HK-2 (cell line): Measurements from ENCODE around the gene SYCP2.
A peak's percentile ranks its signal among the peaks of the same experiment; 100 is the strongest.

ENCODE experiments used
- DNase-seq: peaks from one replicate; pipeline ENCODE4 v3.0.0-alpha.2; 2018; ENCODE audit not compliant: unreplicated experiment

The SYCP2 gene

GRCh38 chr20:59945175-59945574, 11.7 kb upstream of the SYCP2 start:
- no peak for DNase-seq

- no peak for DNase-seq
These were observed 11.3 kb upstream of the SYCP2 start for GRCh38 chr20:59944726-59945125.

GRCh38 chr20:59942245-59942644, 8.8 kb upstream of the SYCP2 start:
- DNase-seq: no peak

GRCh38 chr20:59940956-59941294, 7.5 kb upstream of the SYCP2 start:
- no peak for DNase-seq

GRCh38 chr20:59940129-59940955, 6.9 kb upstream of the SYCP2 start, which contains the start of the genes FAM217B and PPP1R3D:
Gene FAM217B (plus strand): TSS chr20:59940389. CDS start chr20:59943944, 3,555 bp downstream.
Gene PPP1R3D (minus strand): TSS chr20:59940305. CDS start chr20:59939931, 374 bp downstream.
- peak; percentile 97 for DNase-seq

GRCh38 chr20:59939879-59940128, 6.4 kb upstream of the SYCP2 start:
- DNase-seq: no peak

DNA sequence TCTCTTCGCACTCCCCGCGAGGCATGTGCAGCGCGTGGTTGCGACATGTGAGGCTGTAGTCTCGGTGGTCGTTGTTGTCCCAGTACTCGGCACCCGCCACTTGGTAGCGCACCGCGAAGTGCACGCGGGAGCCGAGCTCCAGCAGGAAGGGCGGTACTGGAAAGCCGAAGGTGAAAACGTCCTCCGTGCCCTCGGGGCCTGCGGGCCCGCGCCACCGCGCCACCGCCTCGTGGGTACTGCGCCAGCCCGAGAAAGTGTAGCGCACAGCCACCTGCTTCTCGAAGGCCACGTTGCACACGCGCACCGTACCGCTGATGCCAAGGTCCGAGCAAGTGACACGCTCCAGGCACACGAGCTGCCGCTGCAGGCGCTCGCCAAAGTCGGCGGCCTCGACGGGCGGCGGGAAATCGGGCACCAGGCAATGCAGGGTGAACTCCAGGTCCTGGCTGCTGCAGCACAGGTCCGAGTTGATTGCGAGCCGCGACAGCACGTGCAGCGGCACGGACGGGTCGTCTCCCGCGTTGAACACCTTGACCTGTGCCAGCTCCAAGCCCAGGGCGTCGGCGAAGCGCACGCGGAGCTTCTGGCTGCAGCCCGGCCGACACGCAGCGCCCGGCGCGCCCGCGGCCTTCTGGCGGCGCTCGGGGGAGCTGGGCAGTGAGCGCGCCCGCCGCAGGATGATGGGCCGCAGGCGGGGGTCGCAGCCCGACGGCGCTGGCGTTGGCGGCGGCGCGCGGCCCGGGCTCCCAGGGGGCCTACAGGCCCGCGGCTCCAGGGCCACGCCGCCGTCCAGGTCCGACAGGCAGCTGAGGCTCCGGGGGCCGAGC, 5.8 kb upstream of the SYCP2 start:
- DNase-seq: no peak

DNA sequence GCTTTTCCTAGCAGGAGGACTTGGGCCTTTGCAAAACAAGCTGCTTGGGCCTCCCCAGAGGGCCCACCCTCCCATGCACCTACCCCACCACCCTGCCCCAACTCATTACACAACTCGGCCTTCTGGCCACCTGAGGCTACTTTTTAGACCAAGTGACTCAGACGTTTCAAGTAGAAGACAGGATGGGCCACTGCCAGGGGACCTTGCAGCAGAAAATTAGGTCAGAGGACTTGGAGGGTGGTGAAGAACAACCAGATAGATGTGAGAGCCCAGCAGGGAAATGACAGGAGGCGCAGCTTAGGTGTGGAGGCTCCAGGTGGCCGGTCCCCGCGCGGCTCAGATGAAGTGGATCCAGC, 5.2 kb upstream of the SYCP2 start:
- peak; percentile 18 for DNase-seq

- no peak for DNase-seq
These were observed 4.8 kb upstream of the SYCP2 start for GRCh38 chr20:59938221-59938620.

DNA sequence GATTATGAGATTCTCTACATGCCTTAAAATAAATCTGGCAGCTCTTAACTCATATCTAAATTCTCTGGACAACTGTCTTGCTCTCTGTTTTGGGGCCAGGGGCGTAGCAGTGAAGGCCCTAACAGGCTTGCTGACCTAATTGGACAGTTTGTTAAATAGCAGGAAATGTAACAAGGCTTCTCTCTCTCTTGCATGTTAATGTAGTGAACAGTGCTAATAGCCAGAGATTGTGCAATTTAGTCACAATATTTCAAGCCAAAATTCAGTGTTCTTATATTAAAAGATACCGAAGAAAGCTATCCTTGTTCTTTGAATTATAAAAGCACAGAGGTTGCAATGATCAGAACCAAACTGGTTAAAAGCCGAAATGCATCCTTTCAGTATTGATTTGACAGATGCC, 3.7 kb upstream of the SYCP2 start:
- no peak for DNase-seq

DNA sequence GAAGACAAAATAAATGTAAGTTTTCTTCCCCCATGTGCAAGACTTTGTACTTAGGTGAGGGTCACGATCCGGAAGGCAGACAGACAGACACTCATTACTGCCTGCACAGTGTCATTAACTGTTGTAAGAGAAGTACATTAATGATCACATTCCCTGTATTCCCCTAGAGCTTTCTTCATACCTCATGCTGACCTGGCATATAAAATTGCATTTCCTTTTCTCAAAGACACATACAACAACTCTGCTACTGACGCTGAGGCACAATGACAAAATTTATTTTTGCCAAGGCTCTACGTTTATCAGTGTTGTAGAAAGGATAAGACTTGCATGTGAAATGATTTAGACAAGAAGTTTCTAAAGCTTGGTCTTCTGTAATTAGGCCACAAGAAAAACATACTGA, 3.0 kb upstream of the SYCP2 start:
- DNase-seq: no peak

GRCh38 chr20:59935457-59936185, 2.2 kb upstream of the SYCP2 start:
- DNase-seq: no peak

- peak; percentile 97 for DNase-seq
These were observed 580 bp upstream of the SYCP2 start for GRCh38 chr20:59933849-59934585.

DNA sequence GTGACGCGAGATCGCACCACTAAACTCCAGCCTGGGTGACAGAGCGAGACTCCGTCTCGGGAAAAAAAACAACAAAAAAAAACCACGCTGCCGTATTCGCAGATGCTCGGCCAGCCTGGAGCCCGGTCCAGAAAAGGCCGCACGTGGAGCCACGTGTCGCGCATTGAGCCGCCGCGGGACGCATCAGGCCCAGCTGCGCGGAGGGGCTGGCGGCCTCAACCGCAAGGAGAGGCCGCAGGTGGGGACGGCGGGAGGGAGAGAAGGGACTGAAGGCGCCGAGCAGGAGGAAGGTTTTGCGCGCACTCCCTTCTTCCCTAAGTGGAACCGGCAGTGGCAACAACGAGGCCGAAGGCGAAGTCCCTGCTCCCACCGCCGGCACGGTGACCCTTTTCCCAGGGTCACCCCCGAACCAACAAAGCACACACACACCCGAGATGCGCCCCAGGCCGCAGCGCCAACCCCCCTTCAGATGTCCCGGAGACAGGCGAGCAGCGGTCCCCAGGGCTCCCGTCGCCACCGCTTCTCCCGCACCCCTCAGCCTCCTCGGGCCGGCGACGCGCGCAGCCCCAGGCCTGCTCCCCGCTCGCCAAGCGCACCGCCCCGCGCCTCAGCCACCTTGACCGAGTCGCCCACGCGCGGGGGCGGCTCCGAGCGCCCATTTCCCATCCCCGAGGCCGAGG, 681 bp downstream of the SYCP2 start:
- DNase-seq: no peak

GRCh38 chr20:59931511-59932312, 1.7 kb downstream of the SYCP2 start:
- no peak for DNase-seq

GRCh38 chr20:59925899-59926298, 7.5 kb downstream of the SYCP2 start:
- DNase-seq: no peak

GRCh38 chr20:59925359-59925758, 8.1 kb downstream of the SYCP2 start:
- DNase-seq: no peak

DNA sequence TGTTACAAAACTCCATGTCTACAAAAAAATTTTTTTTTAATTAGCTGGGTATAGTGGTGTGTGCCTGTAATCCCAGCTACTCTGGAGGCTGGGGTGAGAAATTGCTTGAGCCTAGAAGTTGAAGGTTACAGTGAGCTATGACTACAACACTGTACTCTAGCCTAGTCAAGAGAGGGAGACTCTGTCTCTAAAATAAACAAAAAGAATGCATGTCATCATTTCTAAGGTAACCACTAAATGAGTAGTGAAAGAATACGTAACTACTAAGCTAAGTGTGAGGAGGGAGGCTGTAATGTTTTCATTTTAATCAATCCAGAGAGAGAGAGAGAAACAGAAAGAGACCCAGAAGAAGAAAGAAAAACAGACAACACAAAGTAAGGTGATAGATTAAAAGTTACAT, 9.9 kb downstream of the SYCP2 start:
- no peak for DNase-seq

GRCh38 chr20:59920944-59921343, 12.5 kb downstream of the SYCP2 start:
- no peak for DNase-seq

DNA sequence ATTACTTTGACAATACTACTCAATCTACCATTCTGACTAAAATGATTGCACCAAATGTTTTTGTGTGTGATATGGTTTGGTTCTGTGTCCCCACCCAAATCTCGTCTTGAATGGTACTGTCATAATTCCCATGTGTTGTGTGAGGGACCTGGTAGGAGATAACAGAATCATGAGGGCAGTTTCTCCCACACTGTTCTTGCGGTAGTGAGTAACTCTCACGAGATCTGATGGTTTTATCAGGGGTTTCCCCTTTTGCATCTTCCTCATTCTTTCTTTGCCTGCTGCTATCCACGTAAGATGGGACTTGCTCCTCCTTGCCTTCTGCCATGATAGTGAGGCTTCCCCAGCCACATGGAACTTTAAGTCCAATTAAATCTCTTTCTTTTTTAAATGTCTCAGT, 20.8 kb downstream of the SYCP2 start:
- no peak for DNase-seq

DNA sequence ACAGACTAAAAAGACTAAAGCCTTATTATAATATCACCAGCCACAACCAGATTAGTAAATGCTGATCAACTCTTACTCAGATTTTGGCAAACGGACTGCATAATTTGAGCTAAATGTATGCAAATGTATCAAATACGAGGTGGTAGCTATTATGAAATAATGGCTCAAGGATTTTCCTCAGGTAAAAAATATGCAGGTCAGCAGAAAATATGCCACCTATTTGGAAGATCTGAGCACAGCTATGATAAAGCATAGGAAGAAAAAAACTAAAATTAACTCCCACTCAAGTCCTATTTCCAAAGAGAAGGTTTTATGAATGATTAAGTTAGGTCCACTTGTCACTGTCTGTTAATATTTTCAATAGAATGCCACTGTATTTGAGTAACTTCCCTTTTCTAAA, 22.4 kb downstream of the SYCP2 start:
- no peak for DNase-seq
